Measurements from ENCODE around the gene CHAMP1. TPM values are rescaled to one million over a fixed set of nuclear protein-coding genes. Genes with fewer than 3 reads are reported as not detected.

CHAMP1 gene, protein sequence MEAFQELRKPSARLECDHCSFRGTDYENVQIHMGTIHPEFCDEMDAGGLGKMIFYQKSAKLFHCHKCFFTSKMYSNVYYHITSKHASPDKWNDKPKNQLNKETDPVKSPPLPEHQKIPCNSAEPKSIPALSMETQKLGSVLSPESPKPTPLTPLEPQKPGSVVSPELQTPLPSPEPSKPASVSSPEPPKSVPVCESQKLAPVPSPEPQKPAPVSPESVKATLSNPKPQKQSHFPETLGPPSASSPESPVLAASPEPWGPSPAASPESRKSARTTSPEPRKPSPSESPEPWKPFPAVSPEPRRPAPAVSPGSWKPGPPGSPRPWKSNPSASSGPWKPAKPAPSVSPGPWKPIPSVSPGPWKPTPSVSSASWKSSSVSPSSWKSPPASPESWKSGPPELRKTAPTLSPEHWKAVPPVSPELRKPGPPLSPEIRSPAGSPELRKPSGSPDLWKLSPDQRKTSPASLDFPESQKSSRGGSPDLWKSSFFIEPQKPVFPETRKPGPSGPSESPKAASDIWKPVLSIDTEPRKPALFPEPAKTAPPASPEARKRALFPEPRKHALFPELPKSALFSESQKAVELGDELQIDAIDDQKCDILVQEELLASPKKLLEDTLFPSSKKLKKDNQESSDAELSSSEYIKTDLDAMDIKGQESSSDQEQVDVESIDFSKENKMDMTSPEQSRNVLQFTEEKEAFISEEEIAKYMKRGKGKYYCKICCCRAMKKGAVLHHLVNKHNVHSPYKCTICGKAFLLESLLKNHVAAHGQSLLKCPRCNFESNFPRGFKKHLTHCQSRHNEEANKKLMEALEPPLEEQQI
- total RNA-seq: 9.5 and 23.1 TPM in 2 replicates

GRCh38 chr13:114314074-114314912, at the start of gene CHAMP1:
Gene CHAMP1 (plus strand): TSS chr13:114314503. CDS start chr13:114323843, 9,340 bp downstream.

DNA sequence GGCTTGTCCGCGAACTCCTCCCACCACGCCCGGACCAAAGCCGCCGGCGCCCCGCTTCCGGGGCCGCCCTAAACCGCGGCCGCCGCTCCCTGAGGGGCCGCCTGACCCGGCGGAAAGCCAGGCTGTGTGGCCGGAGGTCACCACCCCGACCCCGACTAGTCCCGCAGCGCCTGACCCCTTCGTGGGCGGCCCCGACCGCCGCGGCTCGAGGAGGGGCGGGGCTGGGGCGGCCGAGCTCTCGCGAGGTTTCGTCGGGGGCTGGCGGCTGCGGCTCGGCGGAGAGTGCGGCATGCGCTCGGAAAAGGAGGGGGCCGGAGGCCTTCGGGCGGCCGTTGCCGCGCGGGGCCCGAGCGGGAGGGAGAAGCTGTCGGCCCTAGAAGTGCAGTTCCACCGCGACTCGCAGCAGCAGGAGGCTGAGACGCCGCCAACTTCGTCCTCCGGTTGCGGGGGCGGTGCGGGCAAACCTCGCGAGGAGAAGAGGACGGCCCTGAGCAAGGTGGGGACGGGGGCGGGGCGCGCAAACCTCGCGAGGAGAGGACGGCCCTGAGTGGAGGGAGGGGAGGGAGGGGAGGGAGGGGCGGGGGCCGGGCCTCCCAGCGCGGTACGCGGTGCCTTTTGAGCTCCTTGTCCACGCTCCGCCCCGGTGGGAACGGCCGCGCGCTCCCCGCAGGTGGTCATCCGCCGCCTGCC, 32.8 kb upstream of the CHAMP1 start, which contains the start of gene UPF3A:
TSS of gene UPF3A (plus strand) at position 251 of the 690 bp plus-strand sequence. CDS start at position 290, 39 bp downstream.

Other genes starting within 250 kb of the CHAMP1 start
- 28.0 and 30.2 TPM in 2 replicates for gene RASA3, start 181.9 kb upstream of the CHAMP1 start, total RNA-seq
- not detected in 2 replicates for gene CFAP97D2, start 135.2 kb upstream of the CHAMP1 start, total RNA-seq
- gene CDC16, start 79.6 kb upstream of the CHAMP1 start, total RNA-seq: 27.7 and 35.9 TPM in 2 replicates
- 13.7 and 22.9 TPM in 2 replicates for gene UPF3A, start 32.9 kb upstream of the CHAMP1 start, total RNA-seq